ENCODE results near the gene MINK1. TPM values are rescaled to one million over a fixed set of nuclear protein-coding genes. Genes with fewer than 3 reads are reported as not detected.

MINK1 gene
- total RNA-seq, 2 donors from 2014 or later: 68.6 to 127 TPM

GRCh38 chr17:4833941-4834680 is 971 bp downstream of the MINK1 start:
- peak overlapping the region; percentile 85 for H3K27ac Mint-ChIP-seq
- no peaks in the 10 kb centered on the region for H3K9me3 Mint-ChIP-seq
- no peak for ATAC-seq (replicated peaks)
- peak overlapping the region; percentile 91 for H3K4me3 Mint-ChIP-seq
- H3K27me3 Mint-ChIP-seq: no peaks in the 10 kb centered on the region
- H3K4me1 Mint-ChIP-seq: peaks cover 32% of the 10 kb centered on the region
- peaks cover 20% of the 10 kb centered on the region for H3K36me3 Mint-ChIP-seq (ENCODE audit: low read depth)

DNA sequence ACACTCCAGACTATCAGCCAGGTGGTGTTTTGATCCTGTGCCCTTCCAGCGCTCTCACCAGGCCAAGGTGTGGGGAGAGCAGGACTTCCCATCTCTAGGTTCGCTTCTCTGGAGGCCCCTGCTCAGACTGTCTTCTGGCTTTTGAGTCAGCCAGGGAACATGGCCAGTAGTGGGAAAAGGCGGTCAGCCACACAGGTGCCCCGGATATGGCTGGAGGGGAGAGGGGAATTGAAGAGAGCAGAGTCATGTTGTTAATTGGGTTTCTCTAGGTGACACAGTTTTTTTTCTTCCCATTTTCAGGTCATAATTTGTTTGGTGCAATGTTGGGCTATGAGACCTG is 1.5 kb downstream of the MINK1 start:
- H3K36me3 Mint-ChIP-seq (ENCODE audit: low read depth): peaks cover 24% of the 10 kb centered on the region
- H3K27ac Mint-ChIP-seq: peak overlapping the region; percentile 85
- H3K27me3 Mint-ChIP-seq: no peaks in the 10 kb centered on the region
- no peaks in the 10 kb centered on the region for H3K9me3 Mint-ChIP-seq
- peak overlapping the region; percentile 91 for H3K4me3 Mint-ChIP-seq
- H3K4me1 Mint-ChIP-seq: peaks cover 37% of the 10 kb centered on the region
- no peak for ATAC-seq (replicated peaks)

- Mint-ChIP-seq H3K27me3 (no peaks in the 10 kb centered on the region), H3K4me1 (peaks cover 50% of the 10 kb centered on the region), H3K9me3 (no peaks in the 10 kb centered on the region), H3K4me3 (peak overlapping the region; percentile 91), H3K36me3 (ENCODE audit: low read depth) (peaks cover 24% of the 10 kb centered on the region), H3K27ac (no peak overlapping the region)
- ATAC-seq (replicated peaks): no peak
These were observed 3.1 kb downstream of the MINK1 start for GRCh38 chr17:4836221-4836620.

- peaks cover 24% of the 10 kb centered on the region for H3K36me3 Mint-ChIP-seq (ENCODE audit: low read depth)
- peak overlapping the region; percentile 41 for H3K27ac Mint-ChIP-seq
- H3K4me1 Mint-ChIP-seq: peaks cover 50% of the 10 kb centered on the region
These were observed 4.5 kb downstream of the MINK1 start for GRCh38 chr17:4837471-4838308.

DNA sequence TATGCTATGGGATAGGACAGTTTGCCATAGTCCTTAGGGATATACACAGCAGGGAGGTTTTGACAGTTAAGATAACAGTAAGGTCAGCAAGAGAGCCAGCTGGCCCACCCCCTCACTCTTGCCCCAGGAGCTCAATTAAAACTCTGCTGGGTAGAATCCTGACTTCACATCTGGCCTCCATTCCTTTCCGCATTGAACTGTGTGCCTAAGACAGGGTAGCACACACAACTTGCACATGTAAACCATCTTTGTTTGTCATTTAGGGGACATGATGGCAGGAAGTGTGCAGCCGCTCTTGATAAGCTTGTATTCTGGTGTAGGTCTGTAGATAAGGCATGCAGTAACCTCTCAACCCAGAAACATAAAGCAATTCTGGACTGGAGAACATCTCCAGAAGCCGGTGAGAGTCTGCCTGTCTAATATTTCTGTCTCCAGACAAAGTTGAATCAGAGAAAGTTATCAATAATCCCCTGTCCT is 5.2 kb downstream of the MINK1 start:
- ATAC-seq (replicated peaks): no peak
- Mint-ChIP-seq H3K36me3 (ENCODE audit: low read depth) (peaks cover 24% of the 10 kb centered on the region), H3K27ac (no peak overlapping the region), H3K9me3 (no peaks in the 10 kb centered on the region), H3K4me1 (peaks cover 50% of the 10 kb centered on the region), H3K4me3 (no peak overlapping the region), H3K27me3 (no peaks in the 10 kb centered on the region)

More at GRCh38 chr17:4837471-4838308, 4.5 kb downstream of the MINK1 start:
- H3K27me3 Mint-ChIP-seq: no peaks in the 10 kb centered on the region
- no peak for ATAC-seq (replicated peaks)
- H3K4me3 Mint-ChIP-seq: no peak overlapping the region
- H3K9me3 Mint-ChIP-seq: no peaks in the 10 kb centered on the region

GRCh38 chr17:4839221-4839620 is 6.1 kb downstream of the MINK1 start:
- Mint-ChIP-seq H3K4me1 (peaks cover 45% of the 10 kb centered on the region), H3K4me3 (peak overlapping the region; percentile 54), H3K27ac (peak overlapping the region; percentile 64), H3K27me3 (no peaks in the 10 kb centered on the region), H3K9me3 (no peaks in the 10 kb centered on the region), H3K36me3 (ENCODE audit: low read depth) (peaks cover 21% of the 10 kb centered on the region)
- peak; percentile 35 for ATAC-seq (replicated peaks)

DNA sequence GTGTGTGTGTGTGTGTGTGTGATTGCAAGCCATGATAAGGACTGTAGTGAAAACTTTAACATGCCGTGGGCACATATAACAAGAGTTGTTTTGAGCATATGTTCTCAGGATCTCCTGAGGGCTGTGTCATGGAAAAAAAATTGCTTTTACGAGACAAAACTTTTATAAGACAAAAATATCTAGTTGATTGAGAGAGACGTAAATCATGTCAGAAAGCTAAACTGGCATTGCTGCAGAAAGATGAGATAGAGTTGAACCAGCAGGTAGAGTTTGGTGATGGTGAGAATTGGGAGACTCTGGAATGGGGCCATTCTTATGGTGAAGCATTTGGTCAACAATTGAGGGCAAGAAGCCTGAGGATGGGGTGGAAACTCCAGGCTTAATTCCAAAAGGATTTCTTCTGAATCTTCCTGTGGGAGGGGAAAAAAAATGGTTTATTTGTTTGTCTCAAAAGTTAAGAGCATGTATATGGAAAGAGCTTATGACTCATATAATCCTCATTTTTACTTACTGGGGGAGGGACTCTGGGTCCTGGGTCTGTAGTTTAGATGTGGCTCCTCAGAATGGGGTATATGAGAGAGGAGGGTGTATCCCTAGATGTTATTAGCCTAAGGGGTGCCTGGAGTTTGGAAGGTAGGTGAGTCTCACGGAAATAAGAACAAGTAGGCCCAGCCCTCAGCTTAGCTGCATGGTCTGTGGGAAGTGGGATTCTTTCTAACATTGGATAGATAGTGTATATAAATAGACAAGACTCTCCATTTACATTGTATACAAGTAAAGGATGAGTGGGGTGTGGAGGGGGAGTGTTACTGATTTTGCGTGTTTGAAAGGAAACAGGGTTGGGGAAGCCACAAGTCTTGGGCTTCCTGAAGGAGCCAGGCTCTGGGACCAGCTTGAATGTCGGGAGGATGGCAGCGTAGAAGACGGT is 7.1 kb downstream of the MINK1 start:
- H3K4me3 Mint-ChIP-seq: peak overlapping the region; percentile 54
- H3K36me3 Mint-ChIP-seq (ENCODE audit: low read depth): peaks cover 19% of the 10 kb centered on the region
- peak; percentile 38 for ATAC-seq (replicated peaks)
- H3K27ac Mint-ChIP-seq: peak overlapping the region; percentile 55
- H3K27me3 Mint-ChIP-seq: no peaks in the 10 kb centered on the region
- H3K4me1 Mint-ChIP-seq: peaks cover 36% of the 10 kb centered on the region
- no peaks in the 10 kb centered on the region for H3K9me3 Mint-ChIP-seq

DNA sequence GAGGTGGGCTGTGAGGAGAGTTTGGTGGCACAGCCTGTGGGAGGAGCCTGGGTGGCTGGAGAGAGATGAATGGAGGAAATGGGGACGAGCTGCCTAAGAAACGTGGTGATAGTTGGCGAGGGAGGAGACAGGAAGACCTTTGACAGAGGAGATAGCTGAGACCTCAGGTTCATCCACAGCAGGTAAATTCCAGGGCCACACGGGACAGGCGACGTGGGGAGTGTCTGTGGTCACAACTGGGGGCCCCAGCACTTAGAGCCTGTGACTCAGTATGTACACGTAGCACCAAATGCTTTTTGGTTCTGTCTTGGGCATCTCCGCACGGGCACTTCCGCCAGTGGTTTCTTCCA is 7.7 kb downstream of the MINK1 start:
- peak overlapping the region; percentile 54 for H3K4me3 Mint-ChIP-seq

GRCh38 chr17:4842376-4842775 is 9.2 kb downstream of the MINK1 start:
- peaks cover 28% of the 10 kb centered on the region for H3K4me1 Mint-ChIP-seq
- no peak for ATAC-seq (replicated peaks)
- H3K9me3 Mint-ChIP-seq: no peaks in the 10 kb centered on the region
- H3K36me3 Mint-ChIP-seq (ENCODE audit: low read depth): peaks cover 19% of the 10 kb centered on the region
- no peak overlapping the region for H3K4me3 Mint-ChIP-seq
- no peak overlapping the region for H3K27ac Mint-ChIP-seq
- no peaks in the 10 kb centered on the region for H3K27me3 Mint-ChIP-seq

More for the DNA sequence above, 7.7 kb downstream of the MINK1 start:
- Mint-ChIP-seq H3K36me3 (ENCODE audit: low read depth) (peaks cover 19% of the 10 kb centered on the region), H3K27ac (peak overlapping the region; percentile 55), H3K9me3 (no peaks in the 10 kb centered on the region), H3K27me3 (no peaks in the 10 kb centered on the region), H3K4me1 (peaks cover 33% of the 10 kb centered on the region)
- peak; percentile 89 for ATAC-seq (replicated peaks)

DNA sequence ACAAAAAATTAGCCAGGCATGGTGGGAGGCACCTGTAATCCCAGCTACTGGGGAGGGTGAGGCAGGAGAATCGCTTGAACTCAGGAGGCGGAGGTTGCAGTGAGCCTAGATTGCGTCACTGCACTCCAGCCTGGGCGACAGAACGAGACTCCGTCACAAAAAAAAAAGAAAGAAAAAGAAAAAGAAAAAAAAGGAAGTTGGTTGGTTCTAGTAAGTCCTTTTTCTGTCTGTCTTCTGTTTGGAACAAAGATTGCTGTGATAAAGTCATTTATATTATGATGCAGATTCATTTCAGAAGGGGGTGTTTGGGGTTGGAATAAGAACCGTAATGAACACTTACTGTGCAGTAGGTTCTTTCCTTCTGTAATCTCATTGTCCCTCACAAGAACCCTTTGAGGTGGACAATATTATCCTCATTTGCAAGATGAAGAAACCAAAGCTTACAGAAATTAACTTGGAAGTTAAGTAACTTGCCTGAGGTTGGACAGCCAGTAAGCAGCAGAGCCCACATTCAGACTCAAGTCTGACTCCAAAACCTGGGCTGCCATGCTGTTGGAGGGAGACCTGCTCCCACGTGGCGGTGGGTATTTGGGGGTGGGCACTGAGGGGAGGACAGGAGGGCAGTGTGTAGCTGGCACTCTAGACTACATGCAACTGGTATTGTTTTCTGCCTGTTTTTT is 10.3 kb downstream of the MINK1 start:
- ATAC-seq (replicated peaks): no peak
- no peak overlapping the region for H3K27ac Mint-ChIP-seq
- peaks cover 12% of the 10 kb centered on the region for H3K36me3 Mint-ChIP-seq (ENCODE audit: low read depth)
- H3K9me3 Mint-ChIP-seq: no peaks in the 10 kb centered on the region
- peaks cover 27% of the 10 kb centered on the region for H3K4me1 Mint-ChIP-seq
- no peak overlapping the region for H3K4me3 Mint-ChIP-seq
- no peaks in the 10 kb centered on the region for H3K27me3 Mint-ChIP-seq

- Mint-ChIP-seq H3K4me3 (no peak overlapping the region), H3K27me3 (no peaks in the 10 kb centered on the region), H3K9me3 (no peaks in the 10 kb centered on the region), H3K36me3 (ENCODE audit: low read depth) (peaks cover 6% of the 10 kb centered on the region), H3K27ac (no peak overlapping the region), H3K4me1 (peaks cover 19% of the 10 kb centered on the region)
- ATAC-seq (replicated peaks): no peak
These were observed 12.0 kb downstream of the MINK1 start for GRCh38 chr17:4845118-4845517.

GRCh38 chr17:4846635-4847390 is 13.7 kb downstream of the MINK1 start:
- peaks cover 6% of the 10 kb centered on the region for H3K36me3 Mint-ChIP-seq (ENCODE audit: low read depth)
- no peak overlapping the region for H3K4me3 Mint-ChIP-seq
- no peaks in the 10 kb centered on the region for H3K9me3 Mint-ChIP-seq
- no peak for ATAC-seq (replicated peaks)
- H3K27ac Mint-ChIP-seq: no peak overlapping the region
- H3K4me1 Mint-ChIP-seq: peaks cover 11% of the 10 kb centered on the region
- no peaks in the 10 kb centered on the region for H3K27me3 Mint-ChIP-seq

GRCh38 chr17:4849011-4849536 is 15.9 kb downstream of the MINK1 start:
- no peaks in the 10 kb centered on the region for H3K27me3 Mint-ChIP-seq

More at GRCh38 chr17:4849011-4849536, 15.9 kb downstream of the MINK1 start:
- ATAC-seq (replicated peaks): no peak
- Mint-ChIP-seq H3K36me3 (ENCODE audit: low read depth) (peaks cover 9% of the 10 kb centered on the region), H3K27ac (no peak overlapping the region), H3K9me3 (peaks cover 4% of the 10 kb centered on the region), H3K4me3 (no peak overlapping the region), H3K4me1 (peaks cover 18% of the 10 kb centered on the region)

All from activated T-helper 17 cell treated with anti-CD3 and anti-CD28 coated beads, Interleukin-2, amount 50 U/mL, for 72 hours (primary cell).